Activated gamma-delta T cell treated with anti-CD3 and anti-CD28 coated beads, Interleukin-2, amount 50 U/mL, for 16 hours (primary cell): ENCODE measurements around the gene SMIM33.
"Not testable (repeated sequence)": the region's sequence is repeated elsewhere in the genome, so short reads cannot be mapped to it uniquely, and the experiment has no call there.

ENCODE experiments used
- DNase-seq: peaks from one replicate; pipeline ENCODE4 v3.0.0-alpha.2; 2020; ENCODE audit warnings: low read depth

Gene SMIM33

GRCh38 chr5:139482050-139482889 lies 11.5 kb downstream of the SMIM33 start, which contains the start of gene STING1:
STING1 (minus strand) TSS chr5:139482758; CDS start chr5:139481704, 1,054 bp downstream.
- peak; percentile 46 for DNase-seq

GRCh38 chr5:139482890-139483208 lies 12.0 kb downstream of the SMIM33 start:
- DNase-seq, result not testable (repeated sequence)

- no peak for DNase-seq
Measured at GRCh38 chr5:139486201-139486600, 15.4 kb downstream of the SMIM33 start.

GRCh38 chr5:139488260-139488659 lies 17.5 kb downstream of the SMIM33 start:
- DNase-seq, result no peak

GRCh38 chr5:139492700-139493192 lies 21.9 kb downstream of the SMIM33 start:
- DNase-seq, result no peak

- DNase-seq, result no peak
Measured at GRCh38 chr5:139494256-139494655, 23.5 kb downstream of the SMIM33 start.

GRCh38 chr5:139494832-139495231 lies 24.0 kb downstream of the SMIM33 start:
- DNase-seq, result no peak

GRCh38 chr5:139495638-139496435 lies 25.0 kb downstream of the SMIM33 start:
- DNase-seq, result no peak

- DNase-seq, result no peak
Measured at GRCh38 chr5:139501381-139501780, 30.6 kb downstream of the SMIM33 start.

GRCh38 chr5:139503036-139503817 lies 32.4 kb downstream of the SMIM33 start:
- DNase-seq, result not testable (repeated sequence)

GRCh38 chr5:139503879-139504278 lies 33.1 kb downstream of the SMIM33 start:
- DNase-seq, result not testable (repeated sequence)

- not testable (repeated sequence) for DNase-seq
Measured at GRCh38 chr5:139504722-139505121, 33.9 kb downstream of the SMIM33 start.

GRCh38 chr5:139512786-139513390 lies 42.1 kb downstream of the SMIM33 start:
- DNase-seq, result no peak

GRCh38 chr5:139513434-139513833 lies 42.6 kb downstream of the SMIM33 start:
- peak; percentile 66 for DNase-seq

GRCh38 chr5:139513852-139514485 lies 43.2 kb downstream of the SMIM33 start:
- no peak for DNase-seq

GRCh38 chr5:139514486-139514856 lies 43.7 kb downstream of the SMIM33 start:
- no peak for DNase-seq

- DNase-seq, result peak; percentile 85
Measured at GRCh38 chr5:139517683-139518564, 47.1 kb downstream of the SMIM33 start.
